Measurements from ENCODE around the gene MALAT1. TPM values are rescaled to one million over a fixed set of nuclear protein-coding genes. Genes with fewer than 3 reads are reported as not detected.

Gene MALAT1
- total and polyA plus RNA-seq, 2 of the 13 experiments (the other 11 are each of a cell fraction or from before 2014, with no cell fraction given), result 143 to 1,237 TPM

GRCh38 chr11:65477149-65477965, 21.5 kb upstream of the MALAT1 start (continued):
- TF ChIP-seq HNF1B (CRISPR knock-in tag; IDR thresholded peaks at IDR 0.05) (no peak), JARID2 (CRISPR knock-in tag; IDR thresholded peaks at IDR 0.05; ENCODE audit: insufficient replicate concordance) (no peak), FOXK2 (IDR thresholded peaks at IDR 0.05) (no peak), HIVEP1 (CRISPR knock-in tag; IDR thresholded peaks at IDR 0.05) (0 out of 2 replicates have a peak, but pooled peaks have one; percentile 50), MXD4 (CRISPR knock-in tag; IDR thresholded peaks at IDR 0.05) (0 out of 2 replicates have a peak, but pooled peaks have one; percentile 32), ZNF546 (CRISPR knock-in tag; conservative IDR thresholded peaks at IDR 0.05) (no peak), ZNF383 (CRISPR knock-in tag; IDR thresholded peaks at IDR 0.05; ENCODE audit: borderline replicate concordance) (no peak), DRAP1 (CRISPR knock-in tag; IDR thresholded peaks at IDR 0.05) (peak; percentile 77), DNMT1 (CRISPR knock-in tag; IDR thresholded peaks at IDR 0.05) (no peak; the same call in 1 of the 2 replicates), ZBTB37 (CRISPR knock-in tag; IDR thresholded peaks at IDR 0.05) (no peak), SSRP1 (CRISPR knock-in tag; IDR thresholded peaks at IDR 0.05) (no peak), ZNF549 (CRISPR knock-in tag; IDR thresholded peaks at IDR 0.05) (no peak), MNT (IDR thresholded peaks at IDR 0.05) (peak; percentile 26; the same call in 1 of the 2 replicates), ZSCAN31 (CRISPR knock-in tag; IDR thresholded peaks at IDR 0.05; ENCODE audit: low read depth) (peak; percentile 90; the same call in 1 of the 2 replicates), ZNF704 (CRISPR knock-in tag; IDR thresholded peaks at IDR 0.05; ENCODE audit: borderline replicate concordance) (no peak; the same call in 1 of the 2 replicates), SKI (IDR thresholded peaks at IDR 0.05; ENCODE audit: partially characterized antibody) (no peak), CREB3 (CRISPR knock-in tag; IDR thresholded peaks at IDR 0.05) (no peak), PRPF4 (IDR thresholded peaks at IDR 0.05; ENCODE audit: low read depth, low read length, poor library complexity, severe bottlenecking) (no peak), ZNF256 (CRISPR knock-in tag; conservative IDR thresholded peaks at IDR 0.05) (no peak), ZNF550 (CRISPR knock-in tag; IDR thresholded peaks at IDR 0.05; ENCODE audit: borderline replicate concordance) (no peak), TFDP2 (CRISPR knock-in tag; IDR thresholded peaks at IDR 0.05) (peak; percentile 62)

All from HepG2 (cell line).